RWPE2 (cell line): ENCODE results near the gene ISM2.
"Not testable (repeated sequence)": the region's sequence is repeated elsewhere in the genome, so short reads cannot be mapped to it uniquely, and the experiment has no call there.

Experiments
- ATAC-seq: fragments of 200-7000 bp; cut with Tn5 transposase; 3 replicates; pipeline ENCODE4 v1.9.1; 2021; ENCODE audit warnings: low read depth
- DNase-seq: peaks from one replicate; pipeline ENCODE4 v3.0.0-alpha.2; 2020; ENCODE audit warnings: low spot score
- H3K27ac ChIP-seq: fragments of 450-650 bp; 2 replicates; pipeline ENCODE4 v1.5.1; 2017; ENCODE audit warnings: mild to moderate bottlenecking; ENCODE audit not compliant: poor library complexity, severe bottlenecking
- H3K27me3 ChIP-seq: fragments of 250-450 bp; sonication (Bioruptor Pico); 2 replicates; pipeline ENCODE4 v1.5.1; 2021; ENCODE audit warnings: mild to moderate bottlenecking, moderate library complexity; ENCODE audit not compliant: insufficient read depth, poor library complexity, severe bottlenecking
- H3K36me3 ChIP-seq: fragments of 250-450 bp; sonication (Bioruptor Pico); 2 replicates; pipeline ENCODE4 v1.5.1; 2020; ENCODE audit warnings: low read depth, mild to moderate bottlenecking, moderate library complexity
- H3K4me1 ChIP-seq: fragments of 250-450 bp; sonication (Bioruptor Pico); 2 replicates; pipeline ENCODE4 v1.5.1; 2021; ENCODE audit warnings: mild to moderate bottlenecking, moderate library complexity; ENCODE audit not compliant: insufficient read depth, poor library complexity, severe bottlenecking
- H3K4me3 ChIP-seq: fragments of 250-450 bp; sonication (Bioruptor Pico); 2 replicates; pipeline ENCODE4 v1.5.1; 2021; ENCODE audit warnings: mild to moderate bottlenecking, moderate library complexity; ENCODE audit not compliant: severe bottlenecking
- H3K9me3 ChIP-seq: fragments of 250-450 bp; sonication (Bioruptor Pico); 2 replicates; pipeline ENCODE4 v1.5.1; 2021; ENCODE audit warnings: mild to moderate bottlenecking, moderate library complexity; ENCODE audit not compliant: severe bottlenecking
- CTCF ChIP-seq: fragments of 450-650 bp; IDR thresholded peaks from one replicate; pipeline ENCODE4 v1.5.1; 2017; ENCODE audit warnings: mild to moderate bottlenecking, moderate library complexity; ENCODE audit not compliant: poor library complexity, severe bottlenecking

Gene ISM2

GRCh38 chr14:77498120-77498979 is at the start of gene ISM2:
Gene ISM2 (minus strand): TSS chr14:77498816. CDS start chr14:77498793, 23 bp downstream.
- H3K36me3 ChIP-seq = peaks cover 3% of the 10 kb centered on the region; the same call in 1 of the 2 replicates
- DNase-seq (peak; percentile 70), ATAC-seq (peak; percentile 87)
- no peak within 1 kb of the TSS for H3K27ac ChIP-seq
- H3K4me3 ChIP-seq = peak within 1 kb of the TSS; percentile 33
- H3K9me3 ChIP-seq = no peaks in the 10 kb centered on the region
- no peaks in the 10 kb centered on the region for H3K4me1 ChIP-seq
- TF ChIP-seq CTCF = no peak
- H3K27me3 ChIP-seq = peaks cover 25% of the 10 kb centered on the region

GRCh38 chr14:77547512-77548180 is 49.0 kb upstream of the ISM2 start:
- DNase-seq = no peak
- Histone ChIP-seq H3K4me1 (no peaks in the 10 kb centered on the region), H3K9me3 (no peaks in the 10 kb centered on the region), H3K36me3 (peaks cover 70% of the 10 kb centered on the region), H3K27me3 (no peaks in the 10 kb centered on the region), H3K4me3 (no peak overlapping the region), H3K27ac (no peak overlapping the region)
- ATAC-seq = no peak
- TF ChIP-seq CTCF = peak; percentile 9

GRCh38 chr14:77545171-77545570 is 46.6 kb upstream of the ISM2 start:
- not testable (repeated sequence) for H3K4me3 ChIP-seq, DNase-seq, H3K27me3 ChIP-seq, H3K4me1 ChIP-seq, H3K27ac ChIP-seq, ATAC-seq, H3K9me3 ChIP-seq
- H3K36me3 ChIP-seq = peaks cover 66% of the 10 kb centered on the region

GRCh38 chr14:77544571-77544970 is 46.0 kb upstream of the ISM2 start:
- H3K27me3 ChIP-seq = no peaks in the 10 kb centered on the region
- H3K27ac ChIP-seq = no peak overlapping the region
- H3K4me1 ChIP-seq = no peaks in the 10 kb centered on the region
- H3K4me3 ChIP-seq = no peak overlapping the region
- H3K9me3 ChIP-seq = no peaks in the 10 kb centered on the region
- no peak for TF ChIP-seq CTCF
- no peak for DNase-seq
- ATAC-seq = no peak
- H3K36me3 ChIP-seq = peaks cover 60% of the 10 kb centered on the region

GRCh38 chr14:77543637-77544334 is 45.2 kb upstream of the ISM2 start:
- H3K27me3 ChIP-seq = no peaks in the 10 kb centered on the region
- DNase-seq = no peak
- H3K4me3 ChIP-seq = no peak overlapping the region
- H3K9me3 ChIP-seq = no peaks in the 10 kb centered on the region
- ATAC-seq = no peak
- H3K4me1 ChIP-seq = no peaks in the 10 kb centered on the region
- peaks cover 52% of the 10 kb centered on the region for H3K36me3 ChIP-seq
- no peak for TF ChIP-seq CTCF
- H3K27ac ChIP-seq = no peak overlapping the region
